ENCODE measurements around the gene PLCD4.

The PLCD4 gene

GRCh38 chr2:218607436-218608115 is at the start of gene PLCD4:
Gene PLCD4 (plus strand): TSS chr2:218607899. CDS start chr2:218615740, 7,841 bp downstream.
- no peak for DNase-seq

GRCh38 chr2:218557941-218558340 is 49.8 kb upstream of the PLCD4 start:
- no peak for DNase-seq

- DNase-seq = no peak
Measured at GRCh38 chr2:218558986-218559385, 48.7 kb upstream of the PLCD4 start.

GRCh38 chr2:218564056-218564455 is 43.6 kb upstream of the PLCD4 start:
- DNase-seq = no peak

- DNase-seq = no peak
Measured at GRCh38 chr2:218566296-218566695, 41.4 kb upstream of the PLCD4 start.

GRCh38 chr2:218567797-218568189 is 39.9 kb upstream of the PLCD4 start:
- DNase-seq = no peak

- peak; percentile 100 for DNase-seq
Measured at GRCh38 chr2:218568190-218569037, 39.3 kb upstream of the PLCD4 start, which contains the start of the genes CNOT9 and USP37. Gene CNOT9 (plus strand): TSS chr2:218568839. CDS start chr2:218568955, 116 bp downstream. Gene USP37 (minus strand): TSS chr2:218568351. CDS start chr2:218558653, 9,698 bp downstream.

GRCh38 chr2:218569038-218569431 is 38.7 kb upstream of the PLCD4 start:
- peak; percentile 83 for DNase-seq

GRCh38 chr2:218569661-218570500 is 37.8 kb upstream of the PLCD4 start:
- DNase-seq = no peak

GRCh38 chr2:218570850-218571249 is 36.8 kb upstream of the PLCD4 start:
- no peak for DNase-seq

GRCh38 chr2:218576854-218577253 is 30.8 kb upstream of the PLCD4 start:
- DNase-seq = no peak

GRCh38 chr2:218577482-218578220 is 30.0 kb upstream of the PLCD4 start:
- no peak for DNase-seq

- DNase-seq = no peak
Measured at GRCh38 chr2:218578272-218578877, 29.3 kb upstream of the PLCD4 start.

GRCh38 chr2:218582076-218582475 is 25.6 kb upstream of the PLCD4 start:
- DNase-seq = no peak

GRCh38 chr2:218583983-218584850 is 23.5 kb upstream of the PLCD4 start:
- DNase-seq = no peak

- DNase-seq = no peak
Measured at GRCh38 chr2:218585541-218585940, 22.2 kb upstream of the PLCD4 start.

- DNase-seq = no peak
Measured at GRCh38 chr2:218605432-218605831, 2.3 kb upstream of the PLCD4 start.

GRCh38 chr2:218615868-218616315 is 8.2 kb downstream of the PLCD4 start:
- no peak for DNase-seq

GRCh38 chr2:218618102-218618860 is 10.6 kb downstream of the PLCD4 start:
- DNase-seq = no peak

- DNase-seq = no peak
Measured at GRCh38 chr2:218621007-218621406, 13.3 kb downstream of the PLCD4 start.
